Measurements from ENCODE around the gene ANGPTL2. TPM values are rescaled to one million over a fixed set of nuclear protein-coding genes. Genes with fewer than 3 reads are reported as not detected.

ANGPTL2 gene
- total RNA-seq, 4 donors from 2014 or later, result 5.9 to 12.6 (median 8.7) TPM

GRCh38 chr9:127065592-127065991 lies 56.8 kb downstream of the ANGPTL2 start:
- H3K4me1 ChIP-seq, result no peaks in the 10 kb centered on the region
- DNase-seq, result no peak
- no peaks in the 10 kb centered on the region for H3K36me3 ChIP-seq
- intact Hi-C loops (cut with DNase I), result no loop called here
- no peak overlapping the region for H3K27ac ChIP-seq
- H3K9me3 ChIP-seq, result no peaks in the 10 kb centered on the region
- H3K4me3 ChIP-seq (replicated peaks in 1 of 3), result no peak overlapping the region
- WGBS, 2 donors, result 78 to 88% methylated on average over 1 of the region's 1 CpG
- TF ChIP-seq POLR2A (IDR thresholded peaks at IDR 0.05) (no peak), CTCF (IDR thresholded peaks at IDR 0.05) (no peak)
- H3K27me3 ChIP-seq, result no peaks in the 10 kb centered on the region

- Histone ChIP-seq H3K9me3 (no peaks in the 10 kb centered on the region), H3K4me1 (peaks cover 0 to 2% of the 10 kb centered on the region in 2 donors), H3K27me3 (no peaks in the 10 kb centered on the region), H3K27ac (no peak overlapping the region), H3K4me3 (replicated peaks in 1 of 3) (no peak overlapping the region), H3K36me3 (no peaks in the 10 kb centered on the region)
- WGBS, 2 donors, result 83 to 89% methylated on average over 2 of the region's 2 CpGs
- no peak for DNase-seq
- intact Hi-C loops (cut with DNase I), result no loop called here
- TF ChIP-seq CTCF (IDR thresholded peaks at IDR 0.05) (no peak), POLR2A (IDR thresholded peaks at IDR 0.05) (no peak)
Observed at GRCh38 chr9:127064335-127064734, 58.1 kb downstream of the ANGPTL2 start.

GRCh38 chr9:127061411-127061810 lies 61.0 kb downstream of the ANGPTL2 start:
- TF ChIP-seq CTCF (IDR thresholded peaks at IDR 0.05) (no peak), POLR2A (IDR thresholded peaks at IDR 0.05) (no peak)
- H3K27ac ChIP-seq, result no peak overlapping the region
- DNase-seq, result no peak
- no peaks in the 10 kb centered on the region for H3K36me3 ChIP-seq
- no peak overlapping the region for H3K4me3 ChIP-seq (replicated peaks in 1 of 3)
- 94 to 98% methylated on average over 3 of the region's 3 CpGs for WGBS, 2 donors
- H3K9me3 ChIP-seq, result no peaks in the 10 kb centered on the region
- peaks cover 0 to 6% of the 10 kb centered on the region in 2 donors for H3K4me1 ChIP-seq
- H3K27me3 ChIP-seq, result no peaks in the 10 kb centered on the region
- intact Hi-C loops (cut with DNase I), result no loop called here

- H3K4me1 ChIP-seq, result peaks cover 0 to 10% of the 10 kb centered on the region in 2 donors
- H3K36me3 ChIP-seq, result no peaks in the 10 kb centered on the region
- intact Hi-C loops (cut with DNase I), result no loop called here
- H3K9me3 ChIP-seq, result no peaks in the 10 kb centered on the region
- H3K27me3 ChIP-seq, result no peaks in the 10 kb centered on the region
- H3K27ac ChIP-seq, result no peak overlapping the region
- DNase-seq, result no peak
- no peak overlapping the region for H3K4me3 ChIP-seq (replicated peaks in 1 of 3)
- WGBS, 2 donors, result 72 to 85% methylated on average over 4 of the region's 4 CpGs
- TF ChIP-seq CTCF (IDR thresholded peaks at IDR 0.05) (no peak), POLR2A (IDR thresholded peaks at IDR 0.05) (no peak)
Observed at GRCh38 chr9:127059765-127060361, 62.6 kb downstream of the ANGPTL2 start.

- intact Hi-C loops (cut with DNase I), result no loop called here
- no peaks in the 10 kb centered on the region for H3K27me3 ChIP-seq
- 90 to 100% methylated on average over 2 of the region's 2 CpGs for whole genome bisulfite sequencing, 2 donors
- DNase-seq, result no peak
- no peak overlapping the region for H3K4me3 ChIP-seq (replicated peaks in 1 of 3)
- H3K9me3 ChIP-seq, result no peaks in the 10 kb centered on the region
- H3K36me3 ChIP-seq, result no peaks in the 10 kb centered on the region
- H3K27ac ChIP-seq, result no peak overlapping the region
- no peak for TF ChIP-seq CTCF (IDR thresholded peaks at IDR 0.05)
- no peak for TF ChIP-seq POLR2A (IDR thresholded peaks at IDR 0.05)
- H3K4me1 ChIP-seq, result peaks cover 0 to 11% of the 10 kb centered on the region in 2 donors
Observed at GRCh38 chr9:127059030-127059429, 63.4 kb downstream of the ANGPTL2 start.
